ENCODE results near the gene GMCL1. TPM values are rescaled to one million over a fixed set of nuclear protein-coding genes. Genes with fewer than 3 reads are reported as not detected.

The GMCL1 gene
- total RNA-seq, 4 donors from 2014 or later: 11.9 to 15.6 (median 13.4) TPM

GRCh38 chr2:69786052-69786560 lies 43.4 kb upstream of the GMCL1 start:
- Histone ChIP-seq H3K9me3 (no peaks in the 10 kb centered on the region), H3K27ac (no peak overlapping the region), H3K4me3 (no peak overlapping the region), H3K27me3 (no peaks in the 10 kb centered on the region), H3K36me3 (peaks cover 0 to 46% (median 6%) of the 10 kb centered on the region in 3 donors), H3K4me1 (peaks cover 0 to 32% (median 3%) of the 10 kb centered on the region in 3 donors)
- intact Hi-C loops (cut with DNase I): no loop called here
- no peak for DNase-seq
- no peak for TF ChIP-seq CTCF (IDR thresholded peaks at IDR 0.05)
- TF ChIP-seq POLR2A (IDR thresholded peaks at IDR 0.05): no peak
- WGBS, 2 donors: 78 to 87% methylated on average over 4 of the region's 4 CpGs

GRCh38 chr2:69789175-69789721 lies 40.2 kb upstream of the GMCL1 start:
- H3K36me3 ChIP-seq: peaks cover 0 to 60% (median 6%) of the 10 kb centered on the region in 3 donors
- intact Hi-C loops (cut with DNase I): no loop called here
- DNase-seq: no peak

GRCh38 chr2:69789772-69790600 lies 39.5 kb upstream of the GMCL1 start:
- intact Hi-C loops (cut with DNase I): no loop called here
- WGBS, 2 donors: 39 to 82% methylated on average over 7 of the region's 7 CpGs
- Histone ChIP-seq H3K4me3 (peak overlapping the region in 1 of 4 donors; percentile 3), H3K27me3 (no peaks in the 10 kb centered on the region), H3K4me1 (peaks cover 0 to 26% (median 3%) of the 10 kb centered on the region in 3 donors), H3K9me3 (no peaks in the 10 kb centered on the region), H3K36me3 (peaks cover 0 to 62% (median 6%) of the 10 kb centered on the region in 3 donors), H3K27ac (peak overlapping the region in 3 of 4 donors; percentile 16 to 58 (median 29))
- no peak for TF ChIP-seq POLR2A (IDR thresholded peaks at IDR 0.05)
- TF ChIP-seq CTCF (IDR thresholded peaks at IDR 0.05): no peak
- no peak for DNase-seq

More at GRCh38 chr2:69789175-69789721, 40.2 kb upstream of the GMCL1 start:
- WGBS, 2 donors: 59 to 87% methylated on average over 7 of the region's 7 CpGs
- Histone ChIP-seq H3K27ac (peak overlapping the region in 3 of 4 donors; percentile 16 to 58 (median 29)), H3K4me1 (peaks cover 0 to 26% (median 3%) of the 10 kb centered on the region in 3 donors), H3K27me3 (no peaks in the 10 kb centered on the region), H3K4me3 (no peak overlapping the region), H3K9me3 (no peaks in the 10 kb centered on the region)
- TF ChIP-seq CTCF (IDR thresholded peaks at IDR 0.05) (no peak), POLR2A (IDR thresholded peaks at IDR 0.05) (no peak)

DNA sequence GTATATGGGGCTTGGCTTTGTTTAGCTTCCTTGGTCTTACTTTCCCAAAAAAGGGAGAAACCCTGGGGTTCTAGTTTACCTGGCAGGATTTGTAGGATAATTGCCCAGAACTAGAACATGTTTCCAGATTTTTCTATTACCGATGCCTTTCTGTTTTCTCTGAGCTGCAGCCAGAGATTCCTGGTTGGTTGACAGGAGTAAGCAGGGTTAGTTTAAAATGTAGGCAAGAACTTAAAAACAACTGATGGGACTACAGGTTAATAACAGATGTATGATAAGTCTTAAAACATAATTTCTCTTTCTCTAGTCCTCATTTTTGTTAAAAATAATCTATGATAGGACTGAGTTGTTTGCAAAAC lies 38.9 kb upstream of the GMCL1 start:
- H3K4me1 ChIP-seq: peaks cover 0 to 26% (median 3%) of the 10 kb centered on the region in 3 donors
- H3K27me3 ChIP-seq: no peaks in the 10 kb centered on the region
- 33 to 73% methylated on average over 1 of the region's 1 CpG for WGBS, 2 donors
- intact Hi-C loops (cut with DNase I): no loop called here
- peaks cover 0 to 59% (median 6%) of the 10 kb centered on the region in 3 donors for H3K36me3 ChIP-seq
- no peak for DNase-seq
- H3K4me3 ChIP-seq: peak overlapping the region in 1 of 4 donors; percentile 3
- no peaks in the 10 kb centered on the region for H3K9me3 ChIP-seq
- peak overlapping the region in 3 of 4 donors; percentile 16 to 58 (median 29) for H3K27ac ChIP-seq
- TF ChIP-seq POLR2A (IDR thresholded peaks at IDR 0.05) (no peak), CTCF (IDR thresholded peaks at IDR 0.05) (no peak)

GRCh38 chr2:69791045-69791444 lies 38.4 kb upstream of the GMCL1 start:
- TF ChIP-seq POLR2A (IDR thresholded peaks at IDR 0.05): no peak
- no peak for TF ChIP-seq CTCF (IDR thresholded peaks at IDR 0.05)
- no peak overlapping the region for H3K4me3 ChIP-seq
- H3K4me1 ChIP-seq: peaks cover 0 to 26% (median 3%) of the 10 kb centered on the region in 3 donors
- H3K36me3 ChIP-seq: peaks cover 0 to 58% (median 6%) of the 10 kb centered on the region in 3 donors
- H3K27me3 ChIP-seq: no peaks in the 10 kb centered on the region
- DNase-seq: no peak
- H3K9me3 ChIP-seq: no peaks in the 10 kb centered on the region
- intact Hi-C loops (cut with DNase I): no loop called here
- H3K27ac ChIP-seq: no peak overlapping the region
